HEK293 (cell line): ENCODE measurements around the gene SVIL.

ENCODE experiments used
- CTCF ChIA-PET: fragments of 350-600 bp; formaldehyde crosslinking; extraction: SDS; loops from one replicate; lab custom pipeline; 2021; ENCODE audit warnings: antibody characterized with exemption; lab: Yijun Ruan, JAX
- POLR2A ChIA-PET: fragments of 300-600 bp; formaldehyde crosslinking; extraction: SDS; loops from one replicate; lab custom pipeline; 2020; ENCODE audit warnings: antibody characterized with exemption, inconsistent platforms; lab: Yijun Ruan, JAX
- H3K27ac ChIP-seq: fragments of 200-500 bp; sonication (Bioruptor generic); 2 replicates; pipeline ENCODE4 v1.5.1; 2014; ENCODE audit warnings: low read depth, low read length, control low read depth, inconsistent platforms; ENCODE audit errors: extremely low read depth
- H3K36me3 ChIP-seq, 2 experiments: fragments of 200-500 bp in 1 of 2; sonication (Bioruptor generic) in 1 of 2; 1 replicate in 1 of 2; 2 replicates in 1 of 2; pipeline ENCODE4 v1.5.1; 2014 to 2017; ENCODE audit warnings: inconsistent platforms in 2 of 2, low read length in 2 of 2; ENCODE audit not compliant: control insufficient read depth in 2 of 2, insufficient read depth in 1 of 2
- H3K4me1 ChIP-seq: fragments of 200-500 bp; sonication (Bioruptor generic); 2 replicates; pipeline ENCODE4 v1.5.1; 2014; ENCODE audit warnings: mild to moderate bottlenecking, low read length, inconsistent platforms; ENCODE audit not compliant: control insufficient read depth, insufficient read depth
- H3K4me3 ChIP-seq: 2 replicates; pipeline ENCODE4 v1.5.1; 2011; ENCODE audit warnings: low read depth, mild to moderate bottlenecking, control low read depth, low read length, moderate library complexity
- H3K9me3 ChIP-seq: fragments of 200-500 bp; sonication (Bioruptor generic); 2 replicates; pipeline ENCODE4 v1.5.1; 2014; ENCODE audit warnings: low read depth, low read length, inconsistent platforms; ENCODE audit not compliant: control insufficient read depth, insufficient read depth
- AEBP2 ChIP-seq: fragments of 450-650 bp; formaldehyde crosslinking; IDR thresholded peaks from 2 replicates; pipeline ENCODE4 v1.5.1; 2016; ENCODE audit warnings: missing biosample characterization, missing genetic modification characterization, borderline replicate concordance
- GFI1B ChIP-seq: fragments of 450-650 bp; formaldehyde crosslinking; IDR thresholded peaks from 2 replicates; pipeline ENCODE4 v1.5.1; 2016; ENCODE audit warnings: missing biosample characterization, missing genetic modification characterization
- IKZF3 ChIP-seq: fragments of 450-650 bp; IDR thresholded peaks from 2 replicates; pipeline ENCODE4 v1.5.0; 2018; ENCODE audit warnings: missing biosample characterization, mild to moderate bottlenecking, missing genetic modification characterization, moderate library complexity
- KLF17 ChIP-seq: fragments of 450-650 bp; formaldehyde crosslinking; IDR thresholded peaks from 2 replicates; pipeline ENCODE4 v1.5.1; 2016; ENCODE audit warnings: missing biosample characterization, missing genetic modification characterization
- MZF1 ChIP-seq: fragments of 450-650 bp; formaldehyde crosslinking; IDR thresholded peaks from 2 replicates; pipeline ENCODE4 v1.5.1; 2017; ENCODE audit warnings: missing biosample characterization, missing genetic modification characterization, borderline replicate concordance
- SP3 ChIP-seq: fragments of 450-650 bp; formaldehyde crosslinking; IDR thresholded peaks from 2 replicates; pipeline ENCODE4 v1.5.1; 2016; ENCODE audit warnings: missing biosample characterization, missing genetic modification characterization
- TSHZ1 ChIP-seq: fragments of 450-650 bp; formaldehyde crosslinking; IDR thresholded peaks from 2 replicates; pipeline ENCODE4 v1.5.1; 2016; ENCODE audit warnings: missing biosample characterization, missing genetic modification characterization, borderline replicate concordance
- YY2 ChIP-seq: fragments of 450-650 bp; formaldehyde crosslinking; IDR thresholded peaks from 2 replicates; pipeline ENCODE4 v1.5.1; 2016; ENCODE audit warnings: missing biosample characterization, missing genetic modification characterization
- ZNF121 ChIP-seq: fragments of 450-650 bp; formaldehyde crosslinking; IDR thresholded peaks from 2 replicates; pipeline ENCODE4 v1.5.1; 2016; ENCODE audit warnings: missing biosample characterization, missing genetic modification characterization
- ZNF214 ChIP-seq: fragments of 450-650 bp; formaldehyde crosslinking; IDR thresholded peaks from 2 replicates; pipeline ENCODE4 v1.5.1; 2017; ENCODE audit warnings: missing biosample characterization, mild to moderate bottlenecking, missing genetic modification characterization, borderline replicate concordance
- ZNF23 ChIP-seq: fragments of 450-650 bp; formaldehyde crosslinking; IDR thresholded peaks from 2 replicates; pipeline ENCODE4 v1.5.1; 2016; ENCODE audit warnings: missing biosample characterization, missing genetic modification characterization, borderline replicate concordance
- ZNF280C ChIP-seq: fragments of 450-650 bp; formaldehyde crosslinking; IDR thresholded peaks from 2 replicates; pipeline ENCODE4 v1.5.1; 2016; ENCODE audit warnings: missing biosample characterization, missing genetic modification characterization
- ZNF341 ChIP-seq: fragments of 450-650 bp; formaldehyde crosslinking; IDR thresholded peaks from 2 replicates; pipeline ENCODE4; 2016; ENCODE audit warnings: low read depth, missing biosample characterization, missing genetic modification characterization
- ZNF394 ChIP-seq: fragments of 450-650 bp; formaldehyde crosslinking; IDR thresholded peaks from 2 replicates; pipeline ENCODE4 v1.5.1; 2016; ENCODE audit warnings: missing biosample characterization, missing genetic modification characterization, mild to moderate bottlenecking, moderate library complexity, borderline replicate concordance
- ZNF48 ChIP-seq: fragments of 450-650 bp; formaldehyde crosslinking; IDR thresholded peaks from 2 replicates; pipeline ENCODE4 v1.5.1; 2016; ENCODE audit warnings: missing biosample characterization, missing genetic modification characterization
- ZNF747 ChIP-seq: fragments of 450-650 bp; formaldehyde crosslinking; IDR thresholded peaks from 2 replicates; pipeline ENCODE4 v1.5.1; 2016; ENCODE audit warnings: missing biosample characterization, missing genetic modification characterization
- ZNF768 ChIP-seq: fragments of 450-650 bp; formaldehyde crosslinking; IDR thresholded peaks from 2 replicates; pipeline ENCODE4 v1.5.1; 2018; ENCODE audit warnings: missing biosample characterization, mild to moderate bottlenecking, missing genetic modification characterization
- ZNF791 ChIP-seq: fragments of 450-650 bp; formaldehyde crosslinking; IDR thresholded peaks from 2 replicates; pipeline ENCODE4 v1.5.1; 2016; ENCODE audit warnings: missing biosample characterization, missing genetic modification characterization

The SVIL gene

GRCh38 chr10:29634764-29635625 is at the start of gene SVIL (continued):
- 0 out of 2 replicates have a peak, but pooled peaks have one; percentile 36 for TF ChIP-seq MZF1 (tag by site-specific recombination)
- no peak for TF ChIP-seq ZNF48 (tag by site-specific recombination)

- TF ChIP-seq IKZF3 (tag by site-specific recombination) (no peak), YY2 (no peak), ZNF791 (no peak), ZNF23 (no peak)
- POLR2A ChIA-PET: no interaction called here
- no peak overlapping the region for H3K4me3 ChIP-seq
- H3K36me3 ChIP-seq: peaks cover 0 to 5% of the 10 kb centered on the region in 2 experiments; a peak in 2 of 3 replicates
- CTCF ChIA-PET: interaction anchor here (1.0 kb wide), 1 partner anchor 12 kb away, joined by 3 read pairs; no protein-coding TSS in a partner anchor
- H3K27ac ChIP-seq: no peak overlapping the region
- H3K9me3 ChIP-seq: no peaks in the 10 kb centered on the region
- H3K4me1 ChIP-seq: no peaks in the 10 kb centered on the region
Measured at GRCh38 chr10:29681676-29682448, 47.1 kb upstream of the SVIL start.

GRCh38 chr10:29680091-29680490 is 45.3 kb upstream of the SVIL start:
- peaks cover 0 to 5% of the 10 kb centered on the region in 2 experiments; a peak in 2 of 3 replicates for H3K36me3 ChIP-seq
- no peaks in the 10 kb centered on the region for H3K4me1 ChIP-seq
- H3K4me3 ChIP-seq: no peak overlapping the region
- no peak overlapping the region for H3K27ac ChIP-seq
- ChIA-PET CTCF (no interaction called here), POLR2A (no interaction called here)
- no peaks in the 10 kb centered on the region for H3K9me3 ChIP-seq
- TF ChIP-seq SP3 (tag by site-specific recombination) (no peak), ZNF768 (tag by site-specific recombination) (no peak), AEBP2 (tag by site-specific recombination) (no peak), TSHZ1 (tag by site-specific recombination) (no peak), GFI1B (tag by site-specific recombination) (no peak), KLF17 (tag by site-specific recombination) (no peak), ZNF121 (no peak), ZNF341 (tag by site-specific recombination) (no peak), ZNF280C (no peak), ZNF394 (tag by site-specific recombination) (no peak), ZNF747 (tag by site-specific recombination) (no peak), ZNF214 (tag by site-specific recombination) (no peak)
